ENCODE results near the gene ATR. TPM values are rescaled to one million over a fixed set of nuclear protein-coding genes. Genes with fewer than 3 reads are reported as not detected.

Gene ATR
- total RNA-seq = 12.3 and 13.6 TPM in 2 replicates

DNA sequence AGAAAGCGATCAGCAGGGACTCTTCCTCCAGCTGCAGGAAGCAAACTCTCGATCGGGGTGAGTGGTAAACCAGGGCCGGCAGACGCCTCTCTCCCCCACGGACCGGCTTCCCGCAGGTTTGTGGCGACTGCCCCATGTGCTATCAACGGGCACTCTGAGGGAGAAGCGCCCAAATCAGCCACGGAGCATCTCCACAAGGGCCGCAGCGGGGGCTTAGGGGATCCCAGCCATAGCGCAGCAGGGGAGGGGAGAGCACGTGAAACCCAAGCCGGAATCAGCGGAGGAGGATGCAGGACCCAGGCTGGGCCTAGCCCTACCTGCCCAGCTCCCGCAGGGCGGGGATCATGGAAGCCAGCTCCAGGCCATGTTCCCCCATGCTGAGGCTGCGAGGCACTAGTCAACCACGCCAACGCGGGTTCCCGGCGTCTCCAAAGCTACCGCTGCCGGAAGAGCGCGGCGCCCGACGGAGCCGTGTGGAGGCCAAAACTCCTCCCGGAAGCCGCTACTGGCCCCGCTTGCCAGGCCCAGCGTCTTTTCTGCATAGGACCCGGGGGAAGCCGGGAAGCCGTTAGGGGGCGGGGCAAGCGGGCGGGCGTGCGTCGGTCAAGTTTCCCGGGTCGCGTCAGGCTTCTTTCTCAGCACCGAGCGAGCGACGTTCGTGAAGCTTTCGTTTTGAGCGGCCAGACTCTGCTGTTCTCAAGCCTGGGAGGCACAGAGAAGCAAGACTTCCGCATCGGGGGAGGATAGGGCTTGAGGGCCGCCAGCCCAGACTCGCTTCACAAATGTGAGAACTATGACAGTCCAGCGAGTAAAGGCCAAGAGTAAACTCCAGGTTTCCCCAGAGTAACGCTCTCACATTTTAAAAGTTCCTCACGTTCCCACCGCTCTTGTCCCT is at the start of gene ATR:
Gene ATR, minus strand, starts transcription at position 405 of the 895 bp plus-strand sequence. Its CDS starts 29 bp downstream, at position 376.

DNA sequence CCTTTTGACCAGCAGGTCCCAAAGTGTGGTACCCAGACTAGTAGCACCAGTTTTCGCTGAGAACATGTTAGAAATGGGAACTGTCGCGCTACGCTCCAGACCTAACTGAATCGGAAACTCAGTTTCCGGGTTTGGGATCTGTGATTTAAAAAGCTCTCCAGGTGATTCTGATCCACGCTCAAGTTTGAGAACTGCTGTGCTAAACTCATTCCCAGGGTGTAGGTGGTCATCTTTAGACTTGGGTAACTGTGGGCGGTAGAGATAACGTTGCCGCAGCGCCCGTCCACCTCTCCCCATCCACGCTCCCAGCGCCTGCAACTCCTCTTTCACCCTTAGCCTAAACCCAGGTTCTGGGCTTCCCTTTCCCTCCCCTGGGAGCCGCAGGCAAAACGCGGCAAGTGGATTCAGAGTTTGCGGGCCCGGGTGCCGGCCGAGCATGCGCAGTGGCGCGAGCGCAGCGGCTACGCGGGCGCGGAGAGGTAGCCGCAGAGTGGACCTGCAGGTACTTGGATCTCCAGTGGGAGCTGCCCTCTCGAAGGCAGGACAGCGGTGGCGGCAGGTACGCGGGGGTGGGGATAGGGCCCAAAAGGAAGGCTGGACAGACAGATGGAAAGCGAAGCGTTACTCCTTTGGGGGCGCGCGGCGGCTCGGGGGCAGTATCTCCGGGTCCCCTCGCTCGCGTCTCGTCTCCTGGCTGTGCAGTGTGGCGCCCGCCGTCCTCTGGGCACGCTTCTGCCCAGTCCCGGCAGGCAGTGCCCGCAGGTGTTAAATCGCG is 17.6 kb upstream of the ATR start, which contains the start of gene PLS1:
Gene PLS1, plus strand, starts transcription at position 443 of the 775 bp plus-strand sequence. CDS start 67,845 bp downstream, outside the sequence.

DNA sequence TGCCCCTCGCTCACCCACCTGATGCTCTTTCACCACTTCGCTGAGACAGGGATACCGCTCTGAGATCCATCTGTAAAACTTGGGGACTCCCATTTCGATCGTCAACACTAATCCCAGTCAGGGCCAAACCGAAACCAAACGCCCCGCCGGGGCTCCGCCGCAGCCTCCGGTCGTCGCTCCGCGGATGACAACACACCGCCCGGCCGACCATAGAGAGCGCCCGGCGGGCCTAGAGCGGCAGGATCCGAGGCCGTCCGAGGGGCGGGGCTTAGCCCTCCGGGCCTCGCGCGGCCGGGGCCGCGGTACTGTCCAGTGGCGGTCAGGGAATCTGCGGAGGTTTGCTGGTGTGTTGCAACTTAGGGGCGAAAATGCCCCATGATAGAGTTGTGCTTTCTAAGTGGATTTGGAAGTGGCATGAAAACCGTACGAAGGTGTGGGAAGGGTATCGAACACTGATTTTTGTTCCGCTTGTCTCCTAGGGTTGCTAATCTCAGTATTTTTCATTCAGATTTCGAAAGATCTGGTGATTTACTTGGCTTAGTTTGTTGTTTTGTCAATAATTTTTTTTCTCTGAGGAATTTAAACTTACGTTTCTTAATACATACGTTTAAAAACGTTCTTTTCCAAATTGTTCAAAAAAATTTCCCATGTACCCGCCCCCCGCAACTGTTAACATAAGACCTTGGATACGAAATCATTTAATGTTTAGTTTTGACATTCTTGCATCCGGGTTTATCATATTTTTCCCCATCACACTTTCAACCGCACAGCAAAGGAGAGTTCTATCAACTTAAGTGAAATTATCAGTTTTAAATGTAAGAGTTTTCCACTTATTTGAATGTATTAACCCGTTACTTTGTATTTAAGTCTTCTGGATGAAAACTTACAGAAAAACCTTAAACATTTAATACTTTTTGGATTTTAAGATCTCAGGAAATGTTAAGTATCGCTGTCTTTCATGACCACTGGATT is 130.4 kb downstream of the ATR start, which contains the start of gene XRN1:
Gene XRN1, minus strand, starts transcription at position 186 of the 972 bp plus-strand sequence. Its CDS starts 93 bp downstream, at position 93.

Other genes starting within 250 kb of the ATR start
- 36.0 and 41.6 TPM in 2 replicates for gene XRN1, start 130.7 kb downstream of the ATR start, total RNA-seq
- gene PLS1, start 17.7 kb upstream of the ATR start, total RNA-seq = 0.17 and 0.47 TPM in 2 replicates
- 43.8 and 55.2 TPM in 2 replicates for gene TRPC1, start 145.3 kb upstream of the ATR start, total RNA-seq

Measured in bronchial smooth muscle cell (primary cell).